ENCODE data around the gene CIBAR2.

The CIBAR2 gene

DNA sequence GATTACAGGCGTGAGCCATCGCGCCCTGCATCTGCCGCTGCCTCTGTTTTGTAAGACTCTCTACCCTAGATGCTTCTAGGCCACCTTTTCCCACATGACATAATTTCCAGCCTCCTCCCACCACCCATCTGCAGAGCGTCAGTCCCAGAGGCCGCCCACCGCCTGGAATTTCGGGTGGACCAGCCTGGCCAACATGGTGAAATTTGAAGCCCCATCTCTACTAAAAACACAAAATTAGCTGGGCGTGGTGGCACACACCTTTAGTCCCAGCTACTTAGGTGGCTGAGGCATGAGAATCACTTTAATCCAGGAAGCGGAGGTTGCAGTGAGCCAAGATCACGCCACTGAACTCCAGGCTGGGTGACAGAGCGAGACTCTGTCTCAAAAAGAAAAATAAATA is 5.1 kb upstream of the CIBAR2 start:
- no peaks in the 10 kb centered on the region for H3K36me3 ChIP-seq

DNA sequence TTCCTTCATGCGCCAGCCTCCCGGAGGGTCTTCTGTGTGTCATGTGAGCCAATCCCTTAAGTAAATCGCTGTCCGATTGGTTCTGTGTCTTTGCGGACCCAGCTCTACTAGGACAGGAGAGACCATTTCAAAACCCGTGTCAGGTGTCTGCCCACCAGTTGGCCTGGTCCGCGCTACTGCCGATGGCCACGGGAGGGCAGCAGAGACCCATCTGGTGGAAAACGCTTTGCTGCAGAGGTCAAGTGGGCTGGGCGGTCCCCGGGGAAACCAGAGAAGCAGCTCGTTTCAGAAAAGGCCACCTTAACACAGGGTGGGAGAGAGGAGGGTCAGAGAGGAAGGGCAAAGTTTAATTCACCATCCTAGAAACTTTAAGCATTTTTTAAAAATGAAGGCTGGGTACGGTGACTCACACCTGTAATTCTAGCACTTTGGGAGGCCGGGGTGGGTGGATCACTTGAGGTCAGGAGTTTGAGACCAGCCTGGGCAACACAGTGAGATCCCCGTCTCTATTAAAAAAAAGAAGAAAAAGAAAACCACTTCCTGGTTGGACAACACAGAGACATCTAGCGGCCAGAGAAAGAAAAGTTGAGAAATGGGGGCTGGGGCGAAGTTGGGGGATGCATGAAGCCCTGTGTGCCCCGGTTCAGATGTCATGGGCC is 2.8 kb upstream of the CIBAR2 start:
- Histone ChIP-seq H3K9me3 (no peaks in the 10 kb centered on the region), H3K27me3 (peaks cover 0 to 10% of the 10 kb centered on the region in 2 donors), H3K4me3 (peak overlapping the region in 1 of 2 donors; percentile 10), H3K4me1 (peaks cover 0 to 9% (median 4%) of the 10 kb centered on the region in 4 donors), H3K36me3 (no peaks in the 10 kb centered on the region), H3K27ac (no peak overlapping the region)
- peak; percentile 90 to 91 for DNase-seq
- intact Hi-C loops (cut with DNase I; ENCODE audit: low total_unique reads): loop anchor here (5.0 kb wide), 1 partner anchor 142 kb away; no protein-coding TSS in a partner anchor
- TF ChIP-seq, protein P1, sequence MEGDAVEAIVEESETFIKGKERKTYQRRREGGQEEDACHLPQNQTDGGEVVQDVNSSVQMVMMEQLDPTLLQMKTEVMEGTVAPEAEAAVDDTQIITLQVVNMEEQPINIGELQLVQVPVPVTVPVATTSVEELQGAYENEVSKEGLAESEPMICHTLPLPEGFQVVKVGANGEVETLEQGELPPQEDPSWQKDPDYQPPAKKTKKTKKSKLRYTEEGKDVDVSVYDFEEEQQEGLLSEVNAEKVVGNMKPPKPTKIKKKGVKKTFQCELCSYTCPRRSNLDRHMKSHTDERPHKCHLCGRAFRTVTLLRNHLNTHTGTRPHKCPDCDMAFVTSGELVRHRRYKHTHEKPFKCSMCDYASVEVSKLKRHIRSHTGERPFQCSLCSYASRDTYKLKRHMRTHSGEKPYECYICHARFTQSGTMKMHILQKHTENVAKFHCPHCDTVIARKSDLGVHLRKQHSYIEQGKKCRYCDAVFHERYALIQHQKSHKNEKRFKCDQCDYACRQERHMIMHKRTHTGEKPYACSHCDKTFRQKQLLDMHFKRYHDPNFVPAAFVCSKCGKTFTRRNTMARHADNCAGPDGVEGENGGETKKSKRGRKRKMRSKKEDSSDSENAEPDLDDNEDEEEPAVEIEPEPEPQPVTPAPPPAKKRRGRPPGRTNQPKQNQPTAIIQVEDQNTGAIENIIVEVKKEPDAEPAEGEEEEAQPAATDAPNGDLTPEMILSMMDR (IDR thresholded peaks at IDR 0.05): peak; percentile 97 to 99

More for the DNA sequence above, 5.1 kb upstream of the CIBAR2 start:
- Histone ChIP-seq H3K4me1 (peaks cover 0 to 9% (median 4%) of the 10 kb centered on the region in 4 donors), H3K4me3 (no peak overlapping the region), H3K27ac (no peak overlapping the region), H3K27me3 (peaks cover 0 to 10% of the 10 kb centered on the region in 2 donors), H3K9me3 (no peaks in the 10 kb centered on the region)
- DNase-seq: no peak
- intact Hi-C loops (cut with DNase I; ENCODE audit: low total_unique reads): no loop called here
- TF ChIP-seq, protein P1 (IDR thresholded peaks at IDR 0.05): no peak

DNA sequence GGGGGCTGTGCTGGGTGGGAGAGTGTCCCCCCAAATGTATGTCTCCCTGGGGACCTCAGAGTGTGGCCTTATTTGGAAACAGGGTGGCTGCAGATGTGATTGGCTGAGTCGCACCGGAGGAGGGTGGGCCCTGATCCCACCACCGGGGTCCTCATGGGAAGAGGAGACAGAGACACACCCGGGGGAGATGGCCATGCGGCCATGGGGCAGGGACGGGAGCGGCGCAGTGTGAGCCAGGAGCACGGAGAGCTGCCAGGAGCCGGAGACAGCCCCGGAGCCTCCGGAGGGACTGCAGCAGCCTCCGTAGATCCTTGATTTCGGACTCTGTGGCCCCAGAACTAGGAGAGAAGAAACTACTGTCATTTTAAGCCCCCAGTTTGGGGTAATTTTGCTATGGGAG is 1.6 kb upstream of the CIBAR2 start:
- TF ChIP-seq, protein P1 (IDR thresholded peaks at IDR 0.05): no peak
- no peaks in the 10 kb centered on the region for H3K9me3 ChIP-seq
- intact Hi-C loops (cut with DNase I; ENCODE audit: low total_unique reads): loop anchor here (5.0 kb wide), 1 partner anchor 143 kb away; no protein-coding TSS in a partner anchor
- peaks cover 0 to 10% of the 10 kb centered on the region in 2 donors for H3K27me3 ChIP-seq
- no peak overlapping the region for H3K4me3 ChIP-seq
- H3K27ac ChIP-seq: no peak overlapping the region
- H3K4me1 ChIP-seq: peaks cover 0 to 9% (median 4%) of the 10 kb centered on the region in 4 donors
- no peaks in the 10 kb centered on the region for H3K36me3 ChIP-seq
- DNase-seq: no peak

DNA sequence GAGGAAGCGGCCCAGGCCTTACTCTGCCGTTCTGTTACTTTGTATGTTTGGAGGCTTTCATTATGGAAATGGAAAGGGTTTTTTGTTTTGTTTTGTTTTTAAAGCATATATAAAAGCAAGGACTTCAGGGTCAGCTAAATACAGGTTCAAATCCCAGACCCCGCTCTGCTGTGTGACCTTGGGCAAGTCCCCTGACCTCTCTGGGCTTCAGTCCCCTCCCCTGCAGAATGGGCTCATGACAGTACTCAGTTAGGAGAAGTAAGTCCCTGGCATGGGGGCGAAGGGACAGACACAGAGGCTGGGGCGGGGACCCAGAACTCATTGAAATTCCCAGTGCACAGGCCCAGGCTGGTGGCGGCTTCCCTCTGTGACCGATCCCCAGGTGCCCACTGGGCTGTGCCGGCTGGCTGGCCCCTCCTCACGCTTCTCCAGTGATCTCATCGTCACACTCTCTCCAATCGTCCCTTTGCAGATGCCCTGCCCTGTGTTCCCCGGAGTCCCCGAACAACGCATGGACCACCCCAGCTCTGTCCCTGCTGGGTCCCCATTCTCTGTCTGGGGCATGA is 979 bp upstream of the CIBAR2 start:
- Histone ChIP-seq H3K9me3 (no peaks in the 10 kb centered on the region), H3K4me3 (no peak overlapping the region), H3K36me3 (no peaks in the 10 kb centered on the region), H3K27me3 (peaks cover 0 to 10% of the 10 kb centered on the region in 2 donors), H3K4me1 (peaks cover 0 to 9% (median 4%) of the 10 kb centered on the region in 4 donors), H3K27ac (no peak overlapping the region)
- intact Hi-C loops (cut with DNase I; ENCODE audit: low total_unique reads): loop anchor here (5.0 kb wide), 1 partner anchor 144 kb away; no protein-coding TSS in a partner anchor
- DNase-seq: no peak
- TF ChIP-seq, protein P1 (IDR thresholded peaks at IDR 0.05): no peak

DNA sequence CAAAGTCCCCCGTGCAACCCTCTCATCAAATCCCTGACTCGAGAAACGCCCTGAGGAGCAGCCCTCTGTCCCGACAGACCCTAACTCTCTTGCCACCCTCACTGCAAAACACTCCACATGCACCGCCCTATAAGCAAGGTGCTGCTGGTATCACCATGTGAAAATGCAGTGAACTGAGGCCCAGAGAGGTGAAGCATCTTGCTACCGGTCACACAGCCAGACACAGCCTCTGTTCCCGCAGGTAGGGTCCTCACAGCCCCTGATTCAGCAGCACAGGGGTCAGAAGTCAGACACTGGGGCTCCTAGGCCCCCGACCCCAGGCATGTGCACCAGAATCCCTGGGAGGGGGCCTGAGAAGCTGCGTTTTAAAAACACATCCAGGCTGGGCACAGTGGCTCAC is 1.1 kb downstream of the CIBAR2 start:
- intact Hi-C loops (cut with DNase I; ENCODE audit: low total_unique reads): loop anchor here (5.0 kb wide), 1 partner anchor 146 kb away; no protein-coding TSS in a partner anchor
- Histone ChIP-seq H3K27me3 (peaks cover 0 to 17% of the 10 kb centered on the region in 2 donors), H3K4me1 (peaks cover 0 to 9% (median 4%) of the 10 kb centered on the region in 4 donors), H3K9me3 (no peaks in the 10 kb centered on the region), H3K4me3 (no peak overlapping the region), H3K36me3 (no peaks in the 10 kb centered on the region), H3K27ac (no peak overlapping the region)
- TF ChIP-seq, protein P1 (IDR thresholded peaks at IDR 0.05): no peak
- no peak for DNase-seq

Data from tibial artery (tissue), 4 donors.